H1 (cell line): ENCODE data around the gene CALM1. TPM values are rescaled to one million over a fixed set of nuclear protein-coding genes. Genes with fewer than 3 reads are reported as not detected.

Experiments used
- CTCF ChIA-PET: fragments of 300-600 bp; sonication (Branson Sonifier 250); formaldehyde crosslinking; loops from one replicate; lab custom pipeline; 2021; ENCODE audit not compliant: partially characterized antibody; lab: Charles Lee
- POLR2A ChIA-PET: fragments of 300-600 bp; sonication (Branson Sonifier 250); formaldehyde crosslinking; loops from one replicate; lab custom pipeline; 2021; ENCODE audit warnings: inconsistent platforms; ENCODE audit not compliant: partially characterized antibody; lab: Charles Lee
- DNase-seq, 2 experiments: peaks; one replicate each; pipeline versions ENCODE4 v3.0.0 to v3.0.0-alpha.2; 2010 to 2022; ENCODE audit warnings: low spot score in 2 of 2, low read depth in 1 of 2, mixed read lengths in 1 of 2
- FAIRE-seq: peaks from 2 replicates; lab custom pipeline; 2011; peaks lifted over from hg19 to GRCh38; lab: Jason Lieb, UNC
- H2AFZ ChIP-seq: 2 replicates; pipeline ENCODE4 v1.8.1; 2012; ENCODE audit warnings: low read length, inconsistent platforms
- H2AK5ac ChIP-seq: 2 replicates; pipeline ENCODE4 v1.6.1; 2013; ENCODE audit warnings: low read depth, low read length
- H2BK120ac ChIP-seq: replicated peaks from 2 replicates; pipeline ENCODE3; 2013; ENCODE audit warnings: low read depth, low read length, inconsistent platforms
- H2BK12ac ChIP-seq: 2 replicates; pipeline ENCODE4 v1.6.1; 2013; ENCODE audit warnings: low read depth, low read length
- H2BK15ac ChIP-seq: 2 replicates; pipeline ENCODE4 v1.6.1; 2013; ENCODE audit warnings: low read length
- H2BK20ac ChIP-seq: 2 replicates; pipeline ENCODE4 v1.6.1; 2013; ENCODE audit warnings: low read length
- H2BK5ac ChIP-seq: 2 replicates; pipeline ENCODE4 v1.6.1; 2013; ENCODE audit warnings: low read depth, low read length
- H3K14ac ChIP-seq: 2 replicates; pipeline ENCODE4 v1.6.1; 2013; ENCODE audit warnings: inconsistent platforms; ENCODE audit not compliant: insufficient read length
- H3K18ac ChIP-seq: 2 replicates; pipeline ENCODE4 v1.6.1; 2013; ENCODE audit warnings: low read length; ENCODE audit errors: extremely low read depth
- H3K23ac ChIP-seq: 2 replicates; pipeline ENCODE4 v1.6.1; 2013; ENCODE audit warnings: inconsistent platforms; ENCODE audit not compliant: insufficient read length
- H3K23me2 ChIP-seq: 2 replicates; pipeline ENCODE4 v1.6.1; 2013; ENCODE audit warnings: low read depth, low read length
- H3K27ac ChIP-seq: 2 replicates; pipeline ENCODE4 v1.6.1; 2011; ENCODE audit warnings: low read depth, low read length, inconsistent platforms
- H3K27me3 ChIP-seq, 4 experiments: replicated peaks in 1 of 4; 1 replicate in 1 of 4; 2 replicates in 3 of 4; pipeline versions ENCODE4 v1.6.1 to v1.8.1; 2011 to 2013; ENCODE audit warnings: low read length in 3 of 4, mild to moderate bottlenecking in 3 of 4, inconsistent platforms in 2 of 4, mixed read lengths in 2 of 4, moderate library complexity in 1 of 4; ENCODE audit not compliant: control insufficient read depth in 3 of 4, insufficient read depth in 3 of 4; ENCODE audit errors: extremely low read depth in 1 of 4
- H3K36me3 ChIP-seq, 4 experiments: 2 replicates each; pipeline versions ENCODE4 v1.6.1 to v1.8.1; 2011 to 2013; ENCODE audit warnings: mild to moderate bottlenecking in 4 of 4, low read length in 3 of 4, moderate library complexity in 2 of 4, control low read depth in 1 of 4, inconsistent platforms in 1 of 4; ENCODE audit not compliant: insufficient read depth in 4 of 4, control insufficient read depth in 2 of 4
- H3K4ac ChIP-seq: replicated peaks from 2 replicates; pipeline ENCODE3; 2013; ENCODE audit warnings: low read length, low read depth, mixed read lengths, inconsistent platforms; ENCODE audit not compliant: insufficient read length
- H3K4me1 ChIP-seq, 4 experiments: replicated peaks in 1 of 4; 1 replicate in 1 of 4; 2 replicates in 3 of 4; pipeline versions ENCODE4 v1.6.1 to v1.8.1; 2011 to 2013; ENCODE audit warnings: low read length in 3 of 4, inconsistent platforms in 2 of 4, mixed read lengths in 1 of 4; ENCODE audit not compliant: insufficient read depth in 4 of 4, control insufficient read depth in 3 of 4
- H3K4me2 ChIP-seq, 2 experiments: 2 replicates each; pipeline versions ENCODE4 v1.6.1 to v1.8.1; 2011 to 2013; ENCODE audit warnings: low read depth in 2 of 2, low read length in 2 of 2, control low read depth in 1 of 2, inconsistent platforms in 1 of 2, mild to moderate bottlenecking in 1 of 2; ENCODE audit not compliant: insufficient read depth in 1 of 2
- H3K4me3 ChIP-seq, 4 experiments: fragments of 200-600, 300-600 bp in 1 of 4; sonication (generic), shearing (Covaris generic), sonication (Bioruptor Twin) in 1 of 4; 2 replicates each; pipeline versions ENCODE4 v1.5.1 to v1.8.1; 2011 to 2016; ENCODE audit warnings: low read length in 4 of 4, low read depth in 3 of 4, control low read depth in 2 of 4, inconsistent platforms in 2 of 4, mild to moderate bottlenecking in 2 of 4, mixed read lengths in 1 of 4, moderate library complexity in 1 of 4; ENCODE audit not compliant: insufficient read depth in 2 of 4; ENCODE audit errors: extremely low read depth in 1 of 4
- H3K56ac ChIP-seq: replicated peaks from 2 replicates; pipeline ENCODE3; 2013; ENCODE audit warnings: low read depth, mild to moderate bottlenecking, mixed read lengths, low read length, inconsistent platforms; ENCODE audit not compliant: insufficient read length
- H3K79me1 ChIP-seq: 2 replicates; pipeline ENCODE4 v1.6.1; 2013; ENCODE audit warnings: low read depth, low read length, control low read depth
- H3K79me2 ChIP-seq, 2 experiments: 2 replicates each; pipeline versions ENCODE4 v1.6.1 to v1.8.1; 2012 to 2013; ENCODE audit warnings: low read length in 2 of 2, mild to moderate bottlenecking in 2 of 2, inconsistent platforms in 1 of 2; ENCODE audit not compliant: insufficient read depth in 2 of 2, control insufficient read depth in 1 of 2
- H3K9ac ChIP-seq, 4 experiments: replicated peaks in 1 of 4; 1 replicate in 1 of 4; 2 replicates in 3 of 4; pipeline versions ENCODE4 v1.6.1 to v1.8.1; 2011 to 2013; ENCODE audit warnings: low read depth in 3 of 4, low read length in 3 of 4, control low read depth in 2 of 4, mild to moderate bottlenecking in 2 of 4, moderate library complexity in 2 of 4, inconsistent platforms in 1 of 4; ENCODE audit errors: extremely low read depth in 1 of 4
- H3K9me3 ChIP-seq, 2 experiments: 2 replicates each; pipeline versions ENCODE4 v1.6.1 to v1.8.1; 2012 to 2013; ENCODE audit warnings: mild to moderate bottlenecking in 2 of 2, moderate library complexity in 2 of 2, control low read depth in 1 of 2, inconsistent platforms in 1 of 2, low read depth in 1 of 2, low read length in 1 of 2, mixed read lengths in 1 of 2; ENCODE audit not compliant: insufficient read depth in 2 of 2
- H4K20me1 ChIP-seq, 2 experiments: replicated peaks in 1 of 2; 2 replicates each; pipeline versions ENCODE3 to v1.8.1; 2011 to 2013; ENCODE audit warnings: inconsistent platforms in 2 of 2, low read length in 2 of 2, mild to moderate bottlenecking in 1 of 2; ENCODE audit not compliant: insufficient read depth in 2 of 2, control insufficient read depth in 1 of 2
- H4K5ac ChIP-seq: 2 replicates; pipeline ENCODE4 v1.6.1; 2013; ENCODE audit warnings: low read length, low read depth, mixed read lengths, inconsistent platforms; ENCODE audit not compliant: insufficient read length
- H4K8ac ChIP-seq: 2 replicates; pipeline ENCODE4 v1.8.0; 2013; ENCODE audit warnings: mild to moderate bottlenecking, moderate library complexity, low read length, inconsistent platforms; ENCODE audit not compliant: insufficient read depth; ENCODE audit errors: extremely low read depth
- H4K91ac ChIP-seq: replicated peaks from 2 replicates; pipeline ENCODE3; 2013; ENCODE audit warnings: low read length, mixed read lengths, inconsistent platforms; ENCODE audit not compliant: insufficient read length
- HDAC6 ChIP-seq: IDR thresholded peaks from one replicate; pipeline ENCODE4 v1.7.1; 2012; ENCODE audit warnings: low read depth, mild to moderate bottlenecking, inconsistent platforms, low read length, moderate library complexity
- WGBS, 2 experiments: shearing (Covaris generic) in 1 of 2; methylation state at CpG; one replicate each; pipeline versions ENCODE4 v1.1.6 to v1.1.7; 2013 to 2015; ENCODE audit warnings: low lambda C conversion rate in 2 of 2, mixed read lengths in 2 of 2, inconsistent platforms in 1 of 2, low coverage in 1 of 2, missing lambda C conversion rate in 1 of 2; ENCODE audit not compliant: insufficient replicate concordance in 2 of 2, insufficient coverage in 1 of 2, insufficient read length in 1 of 2; ENCODE audit errors: extremely low coverage in 1 of 2, missing lambda C conversion rate in 1 of 2; 5-methylcytosine and 5-hydroxymethylcytosine counted together
- polyA plus RNA-seq, 7 experiments: library from polyadenylated mRNA; depleted of rRNA in 3 of 7; stranded (reverse) in 5 of 7; unstranded in 2 of 7; fragments of >200 nt in 5 of 7; fragments of 200-250 nt in 2 of 7; gene quantifications; 1 replicate in 5 of 7; 2 replicates in 1 of 7; 4 replicates in 1 of 7; pipeline versions ENCODE4 v1.2.1 to v1.2.3, GENCODE V29; 2011 to 2013; ENCODE audit warnings: missing spikeins in 2 of 7, mixed read lengths in 2 of 7
- total RNA-seq: library from RNA; stranded (reverse); fragmentation: NEBNext Ultra II Directional; extraction: Animal tissue kit (Norgen Biotek cat#: 25700); gene quantifications from 2 replicates; pipeline ENCODE4 v1.2.1, GENCODE V29; 2021

CALM1 gene
- total and polyA plus RNA-seq, 2 of the 8 experiments (the other 6 are each of a cell fraction or from before 2014, with no cell fraction given): 285 to 422 TPM

GRCh38 chr14:90405755-90406154, 8.9 kb downstream of the CALM1 start:
- Histone ChIP-seq H3K9me3 (no peaks in the 10 kb centered on the region), H2AFZ (no peak overlapping the region), H3K4me3 (no peak overlapping the region), H3K27me3 (no peaks in the 10 kb centered on the region), H2BK15ac (no peak overlapping the region), H3K27ac (no peak overlapping the region), H3K18ac (no peak overlapping the region), H3K4me2 (no peak overlapping the region), H3K4me1 (peaks cover 0 to 2% (median under 1%) of the 10 kb centered on the region in 4 experiments; a peak in 2 of 7 replicates), H2AK5ac (no peak overlapping the region), H3K23me2 (no peaks in the 10 kb centered on the region), H2BK120ac (no peak overlapping the region), H4K91ac (no peak overlapping the region), H2BK5ac (no peak overlapping the region), H4K5ac (no peak overlapping the region), H4K20me1 (peaks cover 2 to 7% of the 10 kb centered on the region in 2 experiments), H4K8ac (no peak overlapping the region), H3K56ac (no peak overlapping the region), H2BK20ac (no peak overlapping the region), H3K23ac (no peak overlapping the region), H3K14ac (no peak overlapping the region), H3K79me2 (peaks cover 0 to 9% of the 10 kb centered on the region in 2 experiments; a peak in 2 of 4 replicates), H3K9ac (no peak overlapping the region), H3K4ac (no peak overlapping the region), H3K79me1 (peaks cover 5% of the 10 kb centered on the region; the same call in 1 of the 2 replicates), H3K36me3 (peaks cover 42 to 52% (median 47%) of the 10 kb centered on the region in 4 experiments), H2BK12ac (no peak overlapping the region)
- TF ChIP-seq HDAC6: no peak
- FAIRE-seq: no peak
- DNase-seq: no peak
- 88% methylated on average over 4 of the region's 4 CpGs; no CpG with 5 or more reads in 1 of the 2 experiments for WGBS, 2 experiments
- CTCF ChIA-PET: interaction anchor here (0.7 to 1.7 kb wide), 8 partner anchors 11 to 355 kb away, joined by 3 to 5 read pairs (median 4); no protein-coding TSS in a partner anchor
- POLR2A ChIA-PET: interaction anchor here (1.0 to 2.1 kb wide), 4 partner anchors 9 to 291 kb away, joined by 3 to 8 read pairs (median 4); no protein-coding TSS in a partner anchor
